ENCODE results near the gene MAP4K5. TPM values are rescaled to one million over a fixed set of nuclear protein-coding genes. Genes with fewer than 3 reads are reported as not detected.

MAP4K5 gene
- polyA plus RNA-seq, 4 donors: 45.2 to 62.3 (median 52.2) TPM

DNA sequence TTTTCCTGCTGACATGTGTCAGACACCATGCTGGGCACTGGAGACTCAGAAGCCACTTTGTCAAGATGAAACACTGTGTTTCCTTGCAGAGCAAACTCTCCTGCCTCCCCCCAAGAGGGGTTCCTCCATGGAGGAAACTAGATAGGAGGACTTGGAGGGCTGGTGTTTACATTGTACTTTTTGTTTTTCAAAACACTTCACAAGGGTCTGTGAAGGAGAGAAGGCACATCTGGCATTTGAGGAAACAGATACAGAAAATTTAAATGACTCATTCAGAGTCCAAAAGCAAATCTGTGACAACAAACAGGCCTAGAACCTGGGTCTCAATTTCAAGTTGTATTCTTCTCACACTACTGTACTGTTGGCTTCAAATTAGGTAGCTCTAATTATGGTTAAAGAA lies 128.9 kb downstream of the MAP4K5 start:
- no peak for DNase-seq (ENCODE audit: low read depth in 4 of 4, low spot score in 2 of 4)

DNA sequence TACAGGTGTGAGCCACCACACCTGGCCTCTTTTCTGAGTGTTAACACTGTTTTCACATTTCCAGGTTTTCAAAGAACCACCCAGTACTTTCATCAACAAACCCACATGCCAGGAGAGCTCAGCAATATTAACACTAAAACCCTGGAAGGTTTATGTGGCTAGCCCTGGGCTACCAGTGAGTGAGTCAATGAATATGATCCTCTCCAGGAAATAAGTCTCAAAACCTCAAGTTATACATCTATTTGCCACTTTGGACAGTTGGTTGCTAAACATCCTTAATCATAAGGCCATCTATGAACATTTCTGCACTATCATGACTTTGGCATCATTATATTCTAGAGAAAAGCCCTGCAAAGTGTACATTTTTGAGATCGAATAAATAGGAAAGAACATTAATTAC lies 129.4 kb downstream of the MAP4K5 start:
- no peak for DNase-seq (ENCODE audit: low read depth in 4 of 4, low spot score in 2 of 4)

DNA sequence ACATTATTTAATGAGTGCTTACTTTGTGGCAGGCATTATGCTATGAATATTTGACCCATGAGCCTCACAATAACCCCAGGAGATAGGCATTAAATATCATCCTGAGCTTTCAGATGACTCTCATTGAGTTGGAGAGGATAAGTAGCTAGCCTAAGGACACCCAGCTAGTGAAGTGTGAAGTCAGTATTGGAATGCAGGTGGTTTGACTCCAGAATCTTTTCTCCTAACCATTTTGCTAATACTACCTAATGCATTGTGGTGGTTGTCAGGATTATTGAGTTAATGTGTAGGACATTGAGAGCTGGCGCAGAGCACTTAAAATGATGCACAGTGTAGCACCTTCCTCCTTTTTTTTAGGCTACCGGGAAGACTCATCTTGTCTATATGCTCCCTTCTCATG lies 131.9 kb downstream of the MAP4K5 start:
- no peak for DNase-seq (ENCODE audit: low read depth in 4 of 4, low spot score in 2 of 4)

DNA sequence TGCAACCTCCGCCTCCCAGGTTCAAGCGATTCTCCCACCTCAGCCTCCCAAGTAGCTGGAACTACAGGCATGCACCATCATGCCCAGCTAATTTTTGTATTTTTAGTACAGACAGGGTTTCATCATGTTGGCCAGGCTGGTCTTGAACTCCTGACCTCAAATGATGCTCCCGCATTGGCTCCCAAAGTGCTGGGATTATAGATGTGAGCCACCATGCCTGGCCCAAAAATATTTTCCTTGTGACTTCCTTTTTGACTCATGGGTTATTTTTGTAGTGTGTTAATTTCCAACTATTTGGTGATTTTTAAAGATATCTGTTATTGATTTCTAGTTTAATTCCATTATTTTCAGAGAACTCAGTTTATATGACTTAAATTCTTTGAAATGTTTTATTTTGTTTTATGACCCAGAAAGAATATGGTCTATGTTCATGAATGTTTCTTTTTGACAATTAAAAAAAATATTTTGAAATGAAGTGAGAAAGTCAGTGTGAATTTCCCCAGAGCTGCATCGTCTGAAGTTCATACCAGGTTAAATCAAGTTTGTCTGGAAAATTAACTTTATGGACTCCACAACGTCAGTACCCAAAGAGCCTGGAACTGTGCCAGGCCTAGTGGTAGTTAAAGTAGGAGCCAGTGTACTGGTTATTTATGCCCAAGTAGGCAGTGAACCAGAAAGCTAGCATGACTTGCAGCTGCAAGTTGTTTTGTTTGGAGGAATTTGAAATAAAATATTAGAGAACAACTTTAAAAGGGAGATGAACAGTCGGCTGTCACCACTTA lies 132.9 kb downstream of the MAP4K5 start:
- DNase-seq (ENCODE audit: low read depth in 4 of 4, low spot score in 2 of 4): no peak

DNA sequence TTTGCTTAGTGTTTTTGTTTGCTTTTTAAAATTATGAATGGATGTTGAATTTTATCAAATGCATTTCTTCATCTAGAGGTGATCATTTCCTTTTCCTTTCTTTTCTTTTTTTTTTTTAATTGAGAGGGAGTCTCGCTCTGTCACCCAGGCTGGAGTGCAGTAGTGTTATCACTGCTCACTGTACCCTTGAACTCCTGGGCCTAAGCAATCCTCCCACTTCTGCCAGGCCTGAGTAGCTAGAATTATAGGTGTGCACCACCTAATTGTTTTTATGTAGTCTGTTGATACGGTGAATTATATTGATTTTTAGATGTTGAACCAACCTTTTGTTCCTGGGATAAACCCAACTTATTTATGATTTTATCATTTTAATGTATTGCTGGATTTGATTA lies 134.2 kb downstream of the MAP4K5 start:
- DNase-seq (ENCODE audit: low read depth in 4 of 4, low spot score in 2 of 4): no peak

DNA sequence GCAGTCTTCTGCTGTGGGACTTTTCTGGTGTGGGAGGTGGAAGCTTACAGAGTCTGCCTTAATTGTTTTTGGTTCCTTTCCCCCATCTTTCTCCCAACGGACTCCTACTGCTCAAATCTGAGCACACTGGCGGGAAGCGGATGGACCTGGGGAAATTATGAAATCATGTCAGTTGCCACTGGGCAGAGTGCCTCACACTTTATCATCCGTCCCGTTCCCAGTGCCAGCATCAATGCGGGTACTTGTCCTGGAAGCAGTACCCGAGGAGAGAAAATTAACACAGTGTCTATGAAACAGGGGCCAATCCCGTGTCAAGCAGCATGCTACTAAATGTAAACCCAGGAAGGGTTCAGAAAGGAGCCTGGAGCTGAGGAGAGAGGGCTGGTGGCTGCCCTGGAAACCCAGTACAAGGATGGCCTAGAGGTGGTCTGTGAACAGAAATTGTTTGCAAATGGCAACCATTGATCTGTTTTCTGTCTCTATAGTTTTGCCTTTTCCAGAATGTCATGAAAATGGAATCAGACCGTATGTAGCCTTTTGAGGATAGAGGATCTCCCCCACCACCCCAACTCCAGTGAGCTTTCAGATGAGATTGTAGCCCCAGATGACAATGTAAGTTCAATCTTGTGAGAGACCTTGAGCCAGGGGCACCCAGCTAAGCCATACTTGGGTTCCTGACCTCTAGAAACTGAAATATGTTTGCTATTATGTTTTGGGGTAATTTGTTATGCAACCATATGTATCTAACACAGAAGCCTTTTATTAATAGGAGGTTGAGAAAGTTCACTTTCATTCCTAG lies 134.8 kb downstream of the MAP4K5 start:
- no peak for DNase-seq (ENCODE audit: low read depth in 4 of 4, low spot score in 2 of 4)

DNA sequence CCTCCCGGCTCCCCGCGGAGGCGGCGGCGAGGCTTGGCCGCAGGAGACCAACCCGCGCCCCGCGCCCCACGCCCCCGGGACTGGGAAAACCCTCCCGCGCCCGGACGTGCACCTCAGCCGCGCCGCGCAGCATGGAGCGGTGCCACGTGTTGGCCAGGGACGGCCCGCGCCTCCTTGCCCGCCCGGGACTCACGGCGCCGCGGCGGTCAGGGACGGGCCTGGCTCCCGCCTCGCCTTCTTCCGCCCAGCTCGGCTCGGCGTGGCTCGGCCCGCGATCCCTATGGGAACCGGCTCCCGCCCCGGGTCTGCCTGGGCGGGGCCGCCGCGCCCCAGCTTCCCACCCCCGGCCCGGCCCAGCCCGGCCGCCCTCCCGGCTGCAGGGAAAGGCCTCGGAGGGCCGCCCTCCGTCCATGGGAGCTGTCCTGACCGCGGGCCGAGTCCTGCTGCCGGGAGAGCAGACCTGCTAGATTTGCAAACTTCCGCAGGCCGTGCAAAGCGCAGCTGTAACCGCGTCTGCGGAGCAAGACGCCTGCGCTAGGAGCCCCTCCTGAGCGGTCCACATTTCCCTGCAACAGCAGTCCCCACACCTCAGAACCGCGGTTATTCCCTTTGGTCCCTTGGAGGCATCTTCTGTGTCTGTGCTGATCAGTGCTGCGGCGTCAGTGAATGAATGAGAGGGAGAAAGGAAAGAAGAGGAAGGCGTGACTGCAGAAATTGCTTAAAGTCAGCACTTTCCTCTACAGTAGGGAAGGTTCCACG lies 135.6 kb downstream of the MAP4K5 start, which contains the start of gene CDKL1:
Gene CDKL1, minus strand, starts transcription at position 251 of the 759 bp plus-strand sequence. CDS start 1,013 bp downstream, outside the sequence.
- peak in 1 of 4 donors; percentile 40 for DNase-seq (ENCODE audit: low read depth in 4 of 4, low spot score in 2 of 4)

DNA sequence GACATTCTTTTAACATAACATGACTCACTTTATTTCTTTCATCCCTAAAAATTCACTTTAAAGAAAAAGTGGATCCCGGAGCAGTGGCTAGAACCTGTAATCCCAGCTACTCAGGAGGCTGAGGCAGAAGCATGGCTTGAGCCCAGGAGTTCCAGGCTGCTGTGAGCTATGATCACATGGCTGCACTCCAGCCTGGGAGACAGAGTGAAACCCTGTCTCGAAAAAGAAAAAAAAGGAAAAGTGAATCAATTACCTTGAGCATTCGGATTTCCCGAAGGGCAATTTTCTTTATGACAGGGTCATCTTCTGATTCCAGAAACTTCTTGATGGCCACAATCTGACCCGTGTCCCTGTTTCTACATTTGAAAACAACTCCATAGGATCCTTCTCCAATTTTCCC lies 136.9 kb downstream of the MAP4K5 start:
- DNase-seq (ENCODE audit: low read depth in 4 of 4, low spot score in 2 of 4): no peak

DNA sequence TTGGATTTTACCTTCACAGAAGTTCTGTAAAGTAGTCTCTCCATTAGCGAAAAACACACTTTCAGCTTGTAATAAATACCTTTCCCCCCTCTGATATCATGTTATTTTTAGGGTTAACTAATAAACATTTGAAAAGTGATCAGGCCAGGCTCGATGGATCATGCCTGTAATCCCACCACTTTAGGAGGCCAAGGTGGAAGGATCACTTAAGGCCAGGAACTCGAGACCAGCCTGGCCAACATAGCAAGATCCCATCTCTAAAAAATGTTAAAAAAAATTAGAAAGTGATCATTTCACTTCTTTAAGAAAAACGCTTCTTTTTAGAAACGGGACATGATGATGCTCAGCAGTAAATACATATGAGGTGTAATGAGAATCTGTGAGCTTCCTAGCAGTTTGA lies 137.7 kb downstream of the MAP4K5 start:
- no peak for DNase-seq (ENCODE audit: low read depth in 4 of 4, low spot score in 2 of 4)

DNA sequence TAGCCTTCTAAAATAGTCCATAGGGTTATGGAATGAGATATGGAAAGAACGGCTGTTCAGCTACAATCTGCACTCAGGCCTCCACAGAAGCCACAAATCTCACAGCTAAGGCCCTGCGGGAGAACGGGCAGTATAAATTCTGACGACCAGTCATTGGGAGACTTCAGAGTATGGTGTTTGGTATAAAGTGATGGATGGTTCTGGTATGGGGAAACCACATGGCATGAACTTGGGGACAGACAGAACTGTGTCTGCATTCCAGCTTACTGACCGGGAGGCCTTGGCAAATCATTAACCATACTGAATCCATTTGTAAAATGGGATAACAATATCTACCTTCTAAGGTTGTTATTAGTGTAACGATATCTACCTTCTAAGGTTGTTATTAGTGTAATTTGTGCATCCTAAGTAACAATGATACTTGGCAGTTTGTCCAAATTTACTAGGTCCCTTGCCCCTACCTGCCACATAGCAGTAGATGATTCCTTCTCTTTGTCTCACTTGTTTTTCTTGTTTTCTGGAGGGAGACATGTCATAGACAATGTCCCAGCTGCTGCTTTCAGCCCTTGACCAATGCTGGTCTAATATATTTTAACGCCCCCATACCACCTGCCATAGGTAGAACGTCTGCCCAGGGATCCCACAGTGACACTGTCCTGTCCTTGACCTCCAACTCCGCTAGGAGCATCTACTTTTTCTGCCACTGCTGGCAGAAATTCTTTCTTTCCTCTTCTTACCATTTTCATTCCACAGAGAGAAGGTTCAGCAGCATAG lies 142.5 kb downstream of the MAP4K5 start:
- DNase-seq (ENCODE audit: low read depth in 4 of 4, low spot score in 2 of 4): no peak

DNA sequence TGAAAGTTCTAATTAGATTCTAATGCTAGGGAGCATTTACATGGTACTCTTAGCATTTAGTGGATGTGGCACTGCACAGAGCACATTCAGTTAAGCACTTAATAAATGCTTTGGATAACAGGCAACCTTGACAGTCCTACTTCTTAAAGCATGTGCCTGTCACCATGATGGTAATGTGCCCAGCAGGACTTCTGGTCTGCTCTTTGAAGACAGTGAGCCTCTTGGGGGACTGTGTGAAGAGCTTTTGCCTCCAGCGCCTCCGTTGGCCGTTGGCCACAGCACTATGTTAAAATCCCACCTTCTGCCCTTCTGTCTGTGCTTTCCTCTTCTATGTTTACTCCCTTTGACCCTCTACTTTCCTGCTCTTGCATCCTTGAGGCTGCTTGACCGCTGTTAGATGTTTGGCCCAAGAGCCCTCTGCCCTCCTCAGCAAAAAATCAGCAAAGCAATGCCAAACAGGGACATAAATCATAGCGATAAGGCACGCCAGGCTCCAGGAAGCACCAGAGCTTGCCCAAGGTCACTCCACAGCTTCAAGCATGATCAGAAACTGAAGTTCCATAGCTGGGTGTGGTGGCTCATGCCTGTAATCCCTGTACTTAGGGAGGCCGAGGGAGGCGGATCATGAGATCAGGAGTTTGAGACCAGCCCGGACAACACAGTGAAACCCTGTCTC lies 144.0 kb downstream of the MAP4K5 start:
- no peak for DNase-seq (ENCODE audit: low read depth in 4 of 4, low spot score in 2 of 4)

DNA sequence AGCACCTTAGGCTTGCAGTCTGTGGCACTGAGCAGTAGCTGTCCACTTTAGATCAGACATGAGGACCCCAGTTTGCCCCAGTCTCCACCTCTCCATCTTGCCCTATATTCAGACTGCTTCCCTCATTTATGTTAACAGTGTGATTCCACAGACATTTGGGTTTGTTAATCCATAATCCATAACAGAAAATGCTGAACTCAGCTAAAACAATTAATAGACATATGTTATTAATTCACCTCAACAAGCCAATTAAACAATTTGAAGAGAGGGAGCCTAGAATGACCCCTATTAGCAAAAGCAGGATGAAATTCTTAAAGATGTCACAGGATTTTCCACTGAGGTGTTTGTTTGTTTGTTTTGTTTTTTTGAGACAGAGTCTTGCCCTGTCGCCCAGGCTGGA lies 144.8 kb downstream of the MAP4K5 start:
- DNase-seq (ENCODE audit: low read depth in 4 of 4, low spot score in 2 of 4): no peak

DNA sequence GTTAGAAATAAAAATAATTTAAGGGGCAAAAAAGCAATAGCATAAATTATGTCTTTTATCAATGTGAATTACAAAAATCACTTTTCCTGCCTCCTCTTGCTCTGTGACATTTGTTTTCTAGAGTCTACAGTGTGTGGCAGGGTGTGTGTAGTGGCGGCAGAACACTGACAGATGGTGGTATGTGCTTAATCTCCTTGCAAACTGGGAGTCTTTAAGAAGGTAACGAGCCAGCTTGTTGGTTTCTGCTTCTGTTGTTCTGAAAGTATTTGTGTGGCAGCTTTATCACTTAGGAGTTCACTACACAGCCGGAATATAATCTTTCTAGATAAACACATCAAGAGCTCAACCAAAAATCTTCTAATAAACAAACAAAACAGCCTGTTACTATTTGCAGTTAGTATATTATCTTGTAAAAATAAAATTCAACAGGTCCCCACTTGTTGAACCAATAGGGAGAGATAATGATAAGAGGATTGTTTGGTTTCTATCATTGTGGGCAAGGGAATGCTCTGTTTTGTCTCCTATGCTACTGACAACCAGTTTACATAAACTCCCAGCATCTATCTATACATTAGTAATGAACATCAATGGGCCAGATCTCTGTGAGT lies 148.6 kb downstream of the MAP4K5 start:
- DNase-seq (ENCODE audit: low read depth in 4 of 4, low spot score in 2 of 4): no peak

DNA sequence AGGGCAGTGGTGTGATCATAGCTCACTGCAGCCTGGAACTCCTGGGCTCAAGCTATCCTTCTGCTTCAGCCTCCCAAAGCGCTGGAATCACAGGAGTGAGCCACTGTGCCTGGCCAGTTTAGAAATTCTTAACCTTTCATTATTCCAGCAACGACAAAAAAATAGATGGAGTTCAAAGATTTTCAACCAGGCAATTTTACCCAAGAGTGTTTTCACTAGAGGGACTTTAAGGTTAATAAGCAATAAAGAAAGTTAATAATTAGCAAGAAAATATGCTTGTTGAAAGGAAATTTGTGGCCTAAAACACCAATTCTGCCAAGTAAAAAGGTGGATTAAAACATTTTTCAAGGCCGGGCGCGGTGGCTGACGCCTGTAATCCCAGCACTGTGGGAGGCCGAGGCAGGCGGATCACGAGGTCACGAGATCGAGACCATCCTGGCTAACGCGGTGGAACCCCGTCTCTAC lies 150.5 kb downstream of the MAP4K5 start:
- no peak for DNase-seq (ENCODE audit: low read depth in 4 of 4, low spot score in 2 of 4)

DNA sequence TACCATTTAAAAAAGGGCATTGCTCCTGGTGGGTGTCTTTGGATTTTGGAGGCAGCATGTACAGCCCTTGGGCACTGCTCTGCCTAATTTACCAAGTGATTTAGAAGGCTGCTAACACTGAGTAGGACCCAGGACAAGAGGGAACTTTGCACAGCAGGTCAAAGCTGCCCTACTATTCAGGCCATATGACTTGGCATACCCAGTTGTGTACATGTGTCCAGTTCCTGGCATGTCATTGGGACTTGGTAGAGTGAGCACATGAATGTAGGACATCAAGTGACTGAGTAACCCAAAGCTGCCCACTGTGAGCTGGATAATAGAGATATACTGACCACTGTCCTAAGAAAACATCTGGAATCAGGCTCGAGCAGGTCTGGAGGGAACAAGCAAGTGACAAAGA lies 151.4 kb downstream of the MAP4K5 start:
- DNase-seq (ENCODE audit: low read depth in 4 of 4, low spot score in 2 of 4): no peak

DNA sequence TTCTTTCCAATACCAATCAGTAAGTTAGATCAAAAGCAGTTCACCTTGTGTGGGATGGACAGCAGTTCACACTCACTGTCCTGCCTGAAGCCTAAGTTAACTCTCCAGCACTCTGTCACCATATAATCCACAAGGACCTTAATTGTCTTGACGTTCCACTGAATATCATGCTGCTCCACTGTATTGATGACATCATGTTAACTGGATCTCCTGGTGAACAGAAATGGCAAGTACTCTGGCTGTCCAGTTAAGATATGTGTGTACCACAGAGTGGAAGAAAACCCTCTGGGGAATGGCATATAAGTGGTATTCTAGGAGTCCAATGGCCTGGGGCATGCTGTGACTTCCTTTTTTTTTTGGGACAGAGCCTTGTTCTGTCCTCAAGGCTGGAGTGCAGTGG lies 151.9 kb downstream of the MAP4K5 start:
- DNase-seq (ENCODE audit: low read depth in 4 of 4, low spot score in 2 of 4): no peak

DNA sequence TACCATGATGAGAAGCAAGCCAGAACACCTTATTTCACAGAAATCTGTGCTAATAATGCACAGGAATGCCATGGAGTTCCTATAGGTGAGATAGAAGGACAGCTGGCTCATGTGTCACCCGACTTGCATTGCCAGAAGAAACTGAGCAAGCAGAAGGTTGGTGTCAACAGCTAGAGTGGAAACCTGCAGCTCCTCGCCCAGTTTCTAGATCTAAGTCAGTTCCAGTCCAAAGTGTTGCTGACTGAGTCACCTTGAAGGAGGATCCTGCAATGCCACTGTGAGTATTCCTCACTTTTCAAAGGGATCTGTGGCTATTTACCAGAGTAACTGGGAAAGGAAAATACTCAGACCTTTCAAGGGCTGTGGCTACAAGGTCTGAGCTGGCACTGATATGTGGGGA lies 152.8 kb downstream of the MAP4K5 start:
- no peak for DNase-seq (ENCODE audit: low read depth in 4 of 4, low spot score in 2 of 4)

DNA sequence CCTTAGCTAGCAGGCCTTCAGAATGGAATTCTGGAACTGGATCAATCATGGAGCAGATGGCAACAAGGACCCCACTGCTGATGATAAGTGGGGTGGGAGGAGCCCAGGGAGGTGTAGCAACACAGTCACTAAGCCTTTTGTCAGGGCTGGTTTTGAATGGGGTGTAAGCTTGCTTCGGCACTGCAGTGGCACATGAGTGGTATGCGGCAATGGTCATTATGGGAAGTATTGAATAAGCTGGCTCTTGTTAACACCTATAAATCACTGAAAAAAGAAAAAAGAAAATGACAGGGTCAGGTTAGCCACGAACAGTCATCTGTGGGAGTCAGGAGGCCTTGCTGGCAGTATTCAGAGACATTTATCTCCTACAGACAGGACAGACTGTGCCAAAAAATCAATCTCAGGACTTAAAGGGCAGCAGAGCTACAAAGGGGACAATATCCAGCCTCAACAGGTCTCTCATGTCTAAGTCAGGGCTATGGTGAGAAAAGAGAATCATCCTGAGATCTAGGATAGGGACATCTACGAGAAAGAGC lies 154.8 kb downstream of the MAP4K5 start:
- no peak for DNase-seq (ENCODE audit: low read depth in 4 of 4, low spot score in 2 of 4)

DNA sequence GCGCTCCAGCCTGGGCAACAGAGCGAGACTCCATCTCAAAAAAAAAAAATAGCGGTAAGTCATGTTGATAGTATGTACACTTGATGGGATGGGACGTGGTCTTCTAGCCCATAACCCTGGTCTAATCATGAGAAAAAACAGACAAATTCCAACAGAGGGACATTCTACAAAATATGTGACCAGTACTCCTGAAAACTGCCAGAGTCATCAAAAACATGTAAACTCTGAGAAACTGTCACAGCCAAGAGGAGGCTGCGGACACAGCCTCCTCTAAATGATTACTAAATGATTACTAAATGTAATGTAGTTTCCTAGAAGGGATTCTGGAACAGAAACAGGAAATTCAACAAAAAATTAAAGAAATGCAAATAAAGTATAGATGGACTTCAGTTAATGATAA lies 156.6 kb downstream of the MAP4K5 start:
- DNase-seq (ENCODE audit: low read depth in 4 of 4, low spot score in 2 of 4): no peak
